ENCODE measurements around the gene CNIH2. TPM values are rescaled to one million over a fixed set of nuclear protein-coding genes. Genes with fewer than 3 reads are reported as not detected.

The CNIH2 gene
- total and polyA plus RNA-seq, 3 donors from 2014 or later: 4.0 to 17.3 (median 7.4) TPM

GRCh38 chr11:66294626-66295620 is 16.9 kb downstream of the CNIH2 start:
- Histone ChIP-seq H3K9me3 (no peaks in the 10 kb centered on the region), H3K27ac (no peak overlapping the region), H3K4me1 (peaks cover 8% of the 10 kb centered on the region), H3K27me3 (no peaks in the 10 kb centered on the region), H3K36me3 (ENCODE audit: low read depth, missing control alignments) (no peaks in the 10 kb centered on the region), H3K4me3 (peak overlapping the region; percentile 15 to 26)
- DNase-seq: no peak
- whole genome bisulfite sequencing, 2 donors: 64 to 74% methylated on average over 13 to 114 of the region's 123 CpGs
- TF ChIP-seq POLR2A (IDR thresholded peaks at IDR 0.05): no peak
- intact Hi-C loops (cut with DNase I; ENCODE audit: low total_unique reads): no loop called here

- WGBS, 2 donors: 72 to 76% methylated on average over 8 of the region's 8 CpGs
- Histone ChIP-seq H3K27ac (no peak overlapping the region), H3K9me3 (no peaks in the 10 kb centered on the region), H3K27me3 (no peaks in the 10 kb centered on the region), H3K4me3 (no peak overlapping the region), H3K4me1 (no peaks in the 10 kb centered on the region), H3K36me3 (ENCODE audit: low read depth, missing control alignments) (no peaks in the 10 kb centered on the region)
- TF ChIP-seq POLR2A (IDR thresholded peaks at IDR 0.05) (no peak), CTCF (IDR thresholded peaks at IDR 0.05) (no peak)
- DNase-seq: no peak
- intact Hi-C loops (cut with DNase I; ENCODE audit: low total_unique reads): no loop called here
Observed at GRCh38 chr11:66297610-66298009, 19.6 kb downstream of the CNIH2 start.

- Histone ChIP-seq H3K9me3 (no peaks in the 10 kb centered on the region), H3K4me3 (no peak overlapping the region), H3K36me3 (ENCODE audit: low read depth, missing control alignments) (no peaks in the 10 kb centered on the region), H3K27me3 (no peaks in the 10 kb centered on the region), H3K4me1 (no peaks in the 10 kb centered on the region), H3K27ac (no peak overlapping the region)
- no peak for TF ChIP-seq POLR2A (IDR thresholded peaks at IDR 0.05)
- no peak for TF ChIP-seq CTCF (IDR thresholded peaks at IDR 0.05)
- 41 to 47% methylated on average over 3 of the region's 3 CpGs for WGBS, 2 donors
- intact Hi-C loops (cut with DNase I; ENCODE audit: low total_unique reads): no loop called here
- peak; percentile 53 for DNase-seq
Observed at GRCh38 chr11:66299186-66299585, 21.2 kb downstream of the CNIH2 start.

- Histone ChIP-seq H3K27me3 (no peaks in the 10 kb centered on the region), H3K27ac (no peak overlapping the region), H3K4me1 (no peaks in the 10 kb centered on the region), H3K9me3 (no peaks in the 10 kb centered on the region), H3K4me3 (no peak overlapping the region), H3K36me3 (ENCODE audit: low read depth, missing control alignments) (no peaks in the 10 kb centered on the region)
- TF ChIP-seq CTCF (IDR thresholded peaks at IDR 0.05) (no peak), POLR2A (IDR thresholded peaks at IDR 0.05) (no peak)
- intact Hi-C loops (cut with DNase I; ENCODE audit: low total_unique reads): no loop called here
- 69 to 74% methylated on average over 12 of the region's 12 CpGs for WGBS, 2 donors
- no peak for DNase-seq
Observed at GRCh38 chr11:66302656-66303055, 24.7 kb downstream of the CNIH2 start.

- H3K9me3 ChIP-seq: no peaks in the 10 kb centered on the region
- intact Hi-C loops (cut with DNase I; ENCODE audit: low total_unique reads): no loop called here
- no peak overlapping the region for H3K27ac ChIP-seq
- TF ChIP-seq POLR2A (IDR thresholded peaks at IDR 0.05) (no peak), CTCF (IDR thresholded peaks at IDR 0.05) (no peak)
- H3K4me1 ChIP-seq: peaks cover 11% of the 10 kb centered on the region
- H3K4me3 ChIP-seq: no peak overlapping the region
- no peaks in the 10 kb centered on the region for H3K27me3 ChIP-seq
- DNase-seq: no peak
- 62 to 74% methylated on average over 3 of the region's 3 CpGs for WGBS, 2 donors
- H3K36me3 ChIP-seq (ENCODE audit: low read depth, missing control alignments): no peaks in the 10 kb centered on the region
Observed at GRCh38 chr11:66309475-66309874, 31.5 kb downstream of the CNIH2 start.
